Activated CD4-positive, alpha-beta memory T cell treated with anti-CD3 and anti-CD28 coated beads, Interleukin-2, amount 10 ng/mL, durations not matched to agents 7 days and 5 days (primary cell): ENCODE measurements around the gene DDR1. TPM values are rescaled to one million over a fixed set of nuclear protein-coding genes. Genes with fewer than 3 reads are reported as not detected.
A peak's percentile ranks its signal among the peaks of the same experiment; 100 is the strongest.
"Not testable (repeated sequence)": the region's sequence is repeated elsewhere in the genome, so short reads cannot be mapped to it uniquely, and the experiment has no call there.

Experiments
- CTCF ChIA-PET: fragments of 350-600 bp; sonication (Branson Sonifier 250); formaldehyde crosslinking; loops from one replicate; lab custom pipeline; 2021; ENCODE audit warnings: antibody characterized with exemption, inconsistent platforms; lab: Charles Lee
- POLR2A ChIA-PET: fragments of 350-600 bp; sonication (Branson Sonifier 250); formaldehyde crosslinking; loops from one replicate; lab custom pipeline; 2021; ENCODE audit warnings: antibody characterized with exemption; lab: Charles Lee
- DNase-seq: peaks from one replicate; pipeline ENCODE4 v3.0.0-alpha.2; 2020
- H3K27ac Mint-ChIP-seq: one replicate; pipeline ENCODE4 v1.8.0; 2021; ENCODE audit warnings: mild to moderate bottlenecking, mixed read lengths
- H3K27me3 Mint-ChIP-seq: one replicate; pipeline ENCODE4 v1.8.0; 2021; ENCODE audit warnings: mixed read lengths
- H3K36me3 Mint-ChIP-seq: one replicate; pipeline ENCODE4 v1.8.0; 2021; ENCODE audit warnings: low read depth, mixed read lengths
- H3K4me1 Mint-ChIP-seq: one replicate; pipeline ENCODE4 v1.8.0; 2021; ENCODE audit warnings: mixed read lengths
- H3K4me3 Mint-ChIP-seq: one replicate; pipeline ENCODE4 v1.8.0; 2021; ENCODE audit warnings: mild to moderate bottlenecking, mixed read lengths
- H3K9me3 Mint-ChIP-seq: one replicate; pipeline ENCODE4 v1.8.0; 2021; ENCODE audit warnings: mixed read lengths
- total RNA-seq, 2 experiments: library from RNA; stranded (reverse); gene quantifications; one replicate each; pipeline ENCODE4 v1.2.3, GENCODE V29; 2021

The DDR1 gene
- total RNA-seq, 2 experiments from 2014 or later: 1.8 to 3.2 TPM

GRCh38 chr6:30894381-30894780 is 10.1 kb downstream of the DDR1 start:
- Mint-ChIP-seq H3K36me3 (no peaks in the 10 kb centered on the region), H3K4me1 (no peaks in the 10 kb centered on the region), H3K4me3 (no peak overlapping the region), H3K9me3 (no peaks in the 10 kb centered on the region), H3K27ac (no peak overlapping the region), H3K27me3 (peaks cover 3% of the 10 kb centered on the region)
- DNase-seq: no peak
- POLR2A ChIA-PET: no interaction called here
- CTCF ChIA-PET: no interaction called here

- no peaks in the 10 kb centered on the region for H3K9me3 Mint-ChIP-seq
- H3K27me3 Mint-ChIP-seq: peaks cover 3% of the 10 kb centered on the region
- no peak for DNase-seq
- no peak overlapping the region for H3K27ac Mint-ChIP-seq
- ChIA-PET POLR2A (interaction anchor here (1.7 kb wide), 1 partner anchor 10 kb away, joined by 4 read pairs; the partner anchor contains the start of gene DDR1), CTCF (interaction anchor here (1.2 to 1.6 kb wide), 2 partner anchors 13 to 72 kb away, joined by 3 read pairs; partner anchors contain the start of gene GTF2H4)
- H3K36me3 Mint-ChIP-seq: no peaks in the 10 kb centered on the region
- H3K4me1 Mint-ChIP-seq: no peaks in the 10 kb centered on the region
- no peak overlapping the region for H3K4me3 Mint-ChIP-seq
Measured at GRCh38 chr6:30894935-30895334, 10.6 kb downstream of the DDR1 start.

GRCh38 chr6:30895343-30895742 is 11.0 kb downstream of the DDR1 start:
- H3K27me3 Mint-ChIP-seq: peaks cover 3% of the 10 kb centered on the region
- H3K4me1 Mint-ChIP-seq: no peaks in the 10 kb centered on the region
- ChIA-PET CTCF (interaction anchor here (1.2 to 1.6 kb wide), 2 partner anchors 12 to 73 kb away, joined by 3 read pairs; partner anchors contain the start of gene GTF2H4), POLR2A (interaction anchor here (0.6 to 1.7 kb wide), 3 partner anchors 9 to 18 kb away, joined by 3 to 4 read pairs (median 4); partner anchors contain the start of genes DDR1 and VARS2)
- no peak for DNase-seq
- no peaks in the 10 kb centered on the region for H3K9me3 Mint-ChIP-seq
- no peaks in the 10 kb centered on the region for H3K36me3 Mint-ChIP-seq
- H3K27ac Mint-ChIP-seq: no peak overlapping the region
- no peak overlapping the region for H3K4me3 Mint-ChIP-seq

- H3K4me3 Mint-ChIP-seq: no peak overlapping the region
- no peak for DNase-seq
- H3K36me3 Mint-ChIP-seq: no peaks in the 10 kb centered on the region
- no peaks in the 10 kb centered on the region for H3K9me3 Mint-ChIP-seq
- peaks cover 3% of the 10 kb centered on the region for H3K27me3 Mint-ChIP-seq
- ChIA-PET CTCF (interaction anchor here (1.6 kb wide), 1 partner anchor 74 kb away, joined by 3 read pairs; no protein-coding TSS in a partner anchor), POLR2A (interaction anchor here (1.7 kb wide), 2 partner anchors 12 to 17 kb away, joined by 4 read pairs; partner anchors contain the start of genes DDR1 and VARS2)
- H3K27ac Mint-ChIP-seq: no peak overlapping the region
- no peaks in the 10 kb centered on the region for H3K4me1 Mint-ChIP-seq
Measured at GRCh38 chr6:30896541-30896940, 12.2 kb downstream of the DDR1 start.

GRCh38 chr6:30897882-30898281 is 13.6 kb downstream of the DDR1 start:
- H3K27me3 Mint-ChIP-seq: peaks cover 3% of the 10 kb centered on the region
- CTCF ChIA-PET: no interaction called here
- H3K9me3 Mint-ChIP-seq: no peaks in the 10 kb centered on the region
- no peak overlapping the region for H3K4me3 Mint-ChIP-seq
- H3K27ac Mint-ChIP-seq: no peak overlapping the region
- DNase-seq: no peak
- POLR2A ChIA-PET: no interaction called here
- H3K4me1 Mint-ChIP-seq: peaks cover 4% of the 10 kb centered on the region
- no peaks in the 10 kb centered on the region for H3K36me3 Mint-ChIP-seq

GRCh38 chr6:30898750-30899360 is 14.5 kb downstream of the DDR1 start:
- Mint-ChIP-seq H3K27ac (no peak overlapping the region), H3K4me1 (peaks cover 5% of the 10 kb centered on the region), H3K27me3 (peaks cover 3% of the 10 kb centered on the region), H3K36me3 (no peaks in the 10 kb centered on the region), H3K9me3 (no peaks in the 10 kb centered on the region), H3K4me3 (no peak overlapping the region)
- POLR2A ChIA-PET: no interaction called here
- DNase-seq: no peak
- CTCF ChIA-PET: interaction anchor here (0.7 kb wide), 1 partner anchor 189 kb away, joined by 3 read pairs; no protein-coding TSS in a partner anchor

- DNase-seq: no peak
- Mint-ChIP-seq H3K4me1 (peaks cover 5% of the 10 kb centered on the region), H3K27me3 (no peaks in the 10 kb centered on the region), H3K4me3 (no peak overlapping the region), H3K9me3 (no peaks in the 10 kb centered on the region), H3K36me3 (no peaks in the 10 kb centered on the region), H3K27ac (no peak overlapping the region)
- ChIA-PET POLR2A (no interaction called here), CTCF (interaction anchor here (0.9 to 1.5 kb wide), 4 partner anchors 9 to 179 kb away, joined by 3 to 4 read pairs (median 4); partner anchors contain the start of gene VARS2)
Measured at GRCh38 chr6:30900863-30901417, 16.6 kb downstream of the DDR1 start.

- no peaks in the 10 kb centered on the region for H3K36me3 Mint-ChIP-seq
- POLR2A ChIA-PET: no interaction called here
- CTCF ChIA-PET: interaction anchor here (1.5 kb wide), 3 partner anchors 13 to 178 kb away, joined by 3 to 4 read pairs (median 4); partner anchors contain the start of gene VARS2
- no peaks in the 10 kb centered on the region for H3K27me3 Mint-ChIP-seq
- DNase-seq: no peak
- H3K4me1 Mint-ChIP-seq: peaks cover 5% of the 10 kb centered on the region
- H3K9me3 Mint-ChIP-seq: no peaks in the 10 kb centered on the region
- H3K4me3 Mint-ChIP-seq: no peak overlapping the region
- H3K27ac Mint-ChIP-seq: no peak overlapping the region
Measured at GRCh38 chr6:30901436-30901835, 17.1 kb downstream of the DDR1 start.

- DNase-seq, H3K27me3 Mint-ChIP-seq, H3K9me3 Mint-ChIP-seq, H3K27ac Mint-ChIP-seq, H3K36me3 Mint-ChIP-seq, POLR2A ChIA-PET, H3K4me3 Mint-ChIP-seq, H3K4me1 Mint-ChIP-seq: not testable (repeated sequence)
- CTCF ChIA-PET: interaction anchor here (1.5 kb wide), 3 partner anchors 12 to 177 kb away, joined by 3 to 4 read pairs (median 4); partner anchors contain the start of gene VARS2
Measured at GRCh38 chr6:30902196-30902595, 17.9 kb downstream of the DDR1 start.

- ChIA-PET CTCF (no interaction called here), POLR2A (no interaction called here)
- Mint-ChIP-seq H3K36me3 (no peaks in the 10 kb centered on the region), H3K4me1 (peaks cover 9% of the 10 kb centered on the region), H3K4me3 (no peak overlapping the region), H3K27me3 (no peaks in the 10 kb centered on the region), H3K9me3 (no peaks in the 10 kb centered on the region), H3K27ac (no peak overlapping the region)
- no peak for DNase-seq
Measured at GRCh38 chr6:30902709-30903108, 18.4 kb downstream of the DDR1 start.

GRCh38 chr6:30903236-30903635 is 18.9 kb downstream of the DDR1 start:
- H3K27ac Mint-ChIP-seq: no peak overlapping the region
- H3K4me1 Mint-ChIP-seq: peaks cover 14% of the 10 kb centered on the region
- no peak for DNase-seq
- CTCF ChIA-PET: interaction anchor here (0.6 to 6.8 kb wide), 2 partner anchors 24 to 74 kb away, joined by 3 to 22 read pairs; no protein-coding TSS in a partner anchor
- no peak overlapping the region for H3K4me3 Mint-ChIP-seq
- H3K36me3 Mint-ChIP-seq: no peaks in the 10 kb centered on the region
- POLR2A ChIA-PET: interaction anchor here (0.6 kb wide), 1 partner anchor 406 kb away, joined by 3 read pairs; no protein-coding TSS in a partner anchor
- no peaks in the 10 kb centered on the region for H3K9me3 Mint-ChIP-seq
- no peaks in the 10 kb centered on the region for H3K27me3 Mint-ChIP-seq

- Mint-ChIP-seq H3K4me3 (peak overlapping the region; percentile 91), H3K36me3 (peaks cover 15% of the 10 kb centered on the region), H3K4me1 (peaks cover 27% of the 10 kb centered on the region), H3K27ac (peak overlapping the region; percentile 14)
- H3K9me3 Mint-ChIP-seq, DNase-seq, H3K27me3 Mint-ChIP-seq: not testable (repeated sequence)
- POLR2A ChIA-PET: interaction anchor here (1.1 to 1.3 kb wide), 3 partner anchors 12 to 187 kb away, joined by 3 read pairs; no protein-coding TSS in a partner anchor
- CTCF ChIA-PET: interaction anchor here (0.9 to 6.8 kb wide), 6 partner anchors 8 to 180 kb away, joined by 3 to 22 read pairs (median 6); no protein-coding TSS in a partner anchor
Measured at GRCh38 chr6:30907290-30907757, 23.0 kb downstream of the DDR1 start.
